B cell (primary cell): ENCODE data around the gene ZNF429. TPM values are rescaled to one million over a fixed set of nuclear protein-coding genes. Genes with fewer than 3 reads are reported as not detected.
"Not testable (repeated sequence)": the region's sequence is repeated elsewhere in the genome, so short reads cannot be mapped to it uniquely, and the experiment has no call there.

ENCODE experiments used
- ATAC-seq: fragments of 200-7000 bp; cut with Tn5 transposase; one replicate; pipeline ENCODE4 v1.10.0; 2021; ENCODE audit warnings: low read depth, mild to moderate bottlenecking, moderate number of reproducible peaks, moderate library complexity
- CTCF ChIA-PET: fragments of 350-600 bp; sonication (Branson Sonifier 250); formaldehyde crosslinking; loops from one replicate; lab custom pipeline; 2021; ENCODE audit warnings: antibody characterized with exemption, inconsistent platforms; lab: Charles Lee
- POLR2A ChIA-PET: fragments of 350-600 bp; sonication (Branson Sonifier 250); formaldehyde crosslinking; loops from one replicate; lab custom pipeline; 2021; ENCODE audit warnings: antibody characterized with exemption; lab: Charles Lee
- DNase-seq: peaks from one replicate; pipeline ENCODE4 v3.0.0; 2013
- H2AFZ ChIP-seq: 2 replicates; pipeline ENCODE4 v1.6.1; 2012; ENCODE audit warnings: mild to moderate bottlenecking, low read depth, low read length; ENCODE audit not compliant: insufficient read depth, poor library complexity, severe bottlenecking
- H3K27ac ChIP-seq, 2 donors: 1 replicate in 1 of 2; 2 replicates in 1 of 2; pipeline ENCODE4 v1.5.1; 2012 to 2013; ENCODE audit warnings: low read length in 2 of 2, mild to moderate bottlenecking in 2 of 2, moderate library complexity in 1 of 2
- H3K27me3 ChIP-seq, 4 experiments: fragments of 200-600 bp in 1 of 4; sonication (generic) in 1 of 4; replicated peaks in 1 of 4; 1 replicate in 2 of 4; 2 replicates in 2 of 4; pipeline versions ENCODE4 v1.6.1 to v1.7.0; 2013 to 2016; ENCODE audit warnings: low read length in 3 of 4, mild to moderate bottlenecking in 2 of 4, mixed read lengths in 1 of 4, moderate library complexity in 1 of 4; ENCODE audit not compliant: insufficient read depth in 4 of 4, control insufficient read depth in 3 of 4; ENCODE audit errors: control extremely low read depth in 1 of 4
- H3K36me3 ChIP-seq, 2 experiments: replicated peaks in 1 of 2; 1 replicate in 1 of 2; 2 replicates in 1 of 2; pipeline versions ENCODE4 v1.6.1 to v1.7.1; 2013; ENCODE audit warnings: low read length in 1 of 2; ENCODE audit not compliant: insufficient read depth in 2 of 2, control insufficient read depth in 1 of 2; ENCODE audit errors: control extremely low read depth in 1 of 2, extremely low read depth in 1 of 2
- H3K4me1 ChIP-seq, 2 donors: fragments of 200-600 bp in 1 of 2; sonication (generic) in 1 of 2; 1 replicate in 1 of 2; 2 replicates in 1 of 2; pipeline versions ENCODE4 v1.5.1 to v1.6.1; 2013 to 2017; ENCODE audit warnings: low read length in 2 of 2; ENCODE audit not compliant: control insufficient read depth in 2 of 2, insufficient read depth in 2 of 2
- H3K4me2 ChIP-seq: replicated peaks from 2 replicates; pipeline ENCODE3; 2012; ENCODE audit warnings: mild to moderate bottlenecking, low read depth, low read length; ENCODE audit not compliant: poor library complexity, severe bottlenecking
- H3K4me3 ChIP-seq, 5 experiments: fragments of 200-600 bp in 1 of 5; sonication (generic) in 1 of 5; 1 replicate in 3 of 5; 2 replicates in 2 of 5; pipeline versions ENCODE4 v1.5.1 to v1.7.0; 2011 to 2016; ENCODE audit warnings: low read length in 4 of 5, mild to moderate bottlenecking in 4 of 5, low read depth in 2 of 5, control low read depth in 1 of 5, moderate library complexity in 1 of 5; ENCODE audit not compliant: insufficient read depth in 1 of 5; ENCODE audit errors: control extremely low read depth in 1 of 5, extremely low read depth in 1 of 5
- H3K79me2 ChIP-seq: fragments of 200-600 bp; sonication (generic); one replicate; pipeline ENCODE4 v1.6.0; 2016; ENCODE audit warnings: low read length; ENCODE audit not compliant: control insufficient read depth, insufficient read depth
- H3K9ac ChIP-seq: fragments of 200-600 bp; sonication (generic); 2 replicates; pipeline ENCODE4 v1.6.1; 2017; ENCODE audit warnings: mild to moderate bottlenecking, low read length, moderate library complexity
- H3K9me3 ChIP-seq, 3 donors: one replicate each; pipeline versions ENCODE4 v1.6.1 to v1.7.1; 2013; ENCODE audit warnings: low read length in 2 of 3; ENCODE audit not compliant: control insufficient read depth in 2 of 3, insufficient read depth in 1 of 3; ENCODE audit errors: control extremely low read depth in 1 of 3
- H4K20me1 ChIP-seq: 2 replicates; pipeline ENCODE4 v1.6.0; 2012; ENCODE audit warnings: mild to moderate bottlenecking, low read length; ENCODE audit not compliant: insufficient read depth, control insufficient read depth, poor library complexity, severe bottlenecking
- H3K27ac Mint-ChIP-seq: one replicate; pipeline ENCODE4 v1.8.0; 2021; ENCODE audit warnings: mixed read lengths
- H3K27me3 Mint-ChIP-seq: one replicate; pipeline ENCODE4 v1.8.0; 2021; ENCODE audit warnings: mixed read lengths
- H3K4me1 Mint-ChIP-seq: one replicate; pipeline ENCODE4 v1.8.0; 2021; ENCODE audit warnings: mixed read lengths
- H3K4me3 Mint-ChIP-seq: one replicate; pipeline ENCODE4 v1.8.0; 2021; ENCODE audit warnings: mixed read lengths
- H3K9me3 Mint-ChIP-seq: one replicate; pipeline ENCODE4 v1.8.0; 2022; ENCODE audit warnings: mixed read lengths; ENCODE audit not compliant: insufficient read depth
- EZH2 ChIP-seq: IDR thresholded peaks from 2 replicates; pipeline ENCODE4 v1.6.1; 2012; ENCODE audit warnings: borderline replicate concordance, low read depth, mild to moderate bottlenecking, moderate library complexity, low read length; ENCODE audit not compliant: insufficient read depth, poor library complexity, severe bottlenecking
- WGBS: methylation state at CpG from one replicate; pipeline ENCODE4 v1.1.5; 2013; ENCODE audit warnings: missing lambda C conversion rate; ENCODE audit not compliant: insufficient coverage; 5-methylcytosine and 5-hydroxymethylcytosine counted together
- intact Hi-C: fragments of 100-400 bp; cut with micrococcal nuclease; formaldehyde crosslinking; loops from one replicate; pipeline ENCODE4 v1.10.0; 2022
- polyA plus RNA-seq: library from polyadenylated mRNA; depleted of rRNA; stranded (reverse); fragments of >200 nt; gene quantifications from 2 replicates; pipeline ENCODE4 v1.2.3, GENCODE V29; 2012
- total RNA-seq, 2 donors: library from RNA; stranded (reverse); fragments of 120-200 nt in 1 of 2; gene quantifications; 1 replicate in 1 of 2; 2 replicates in 1 of 2; pipeline versions ENCODE4 v1.2.3 to v1.2.4, GENCODE V29; 2013 to 2022
- TF ChIP-seq, protein P1 (sequence below): fragments of 200-600 bp; IDR thresholded peaks from one replicate; pipeline ENCODE4 v1.8.0; 2022; ENCODE audit warnings: antibody characterized with exemption, mild to moderate bottlenecking

ZNF429 gene
- total and polyA plus RNA-seq, 2 donors (not counting 1 experiment from before 2014, with no cell fraction given): 15.8 to 23.2 TPM

DNA sequence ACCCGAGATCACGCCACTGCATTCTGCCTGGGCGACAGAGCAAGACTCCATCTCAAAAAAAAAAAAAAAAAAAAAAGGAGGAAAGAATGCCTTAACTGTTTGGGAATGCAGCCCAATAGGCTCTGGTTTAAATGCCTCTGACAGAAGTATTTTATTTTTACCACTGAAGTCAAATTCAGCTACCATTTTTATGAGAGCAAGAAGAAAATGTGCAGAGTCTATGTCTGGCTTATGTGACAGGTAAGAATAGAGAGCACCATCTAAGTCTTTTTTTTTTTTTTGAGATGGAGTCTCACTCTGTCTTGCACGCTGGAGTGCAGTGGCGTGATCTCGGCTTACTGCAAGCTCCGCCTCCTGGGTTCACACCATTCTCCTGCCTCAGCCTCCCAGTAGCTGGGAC is 7.2 kb downstream of the ZNF429 start:
- H3K27me3 ChIP-seq, intact Hi-C loops, H3K9ac ChIP-seq, H2AFZ ChIP-seq, H3K4me3 Mint-ChIP-seq, H3K27ac ChIP-seq, H3K4me1 ChIP-seq, H4K20me1 ChIP-seq, DNase-seq, H3K36me3 ChIP-seq, ATAC-seq, H3K4me3 ChIP-seq, CTCF ChIA-PET, H3K4me2 ChIP-seq, POLR2A ChIA-PET, H3K27ac Mint-ChIP-seq, H3K27me3 Mint-ChIP-seq, H3K9me3 Mint-ChIP-seq: not testable (repeated sequence)
- peaks cover 26% of the 10 kb centered on the region for H3K79me2 ChIP-seq
- H3K9me3 ChIP-seq: peaks cover 4 to 43% (median 12%) of the 10 kb centered on the region in 3 donors
- WGBS: 100% methylated on average over 3 of the region's 7 CpGs
- peaks cover 18% of the 10 kb centered on the region for H3K4me1 Mint-ChIP-seq

DNA sequence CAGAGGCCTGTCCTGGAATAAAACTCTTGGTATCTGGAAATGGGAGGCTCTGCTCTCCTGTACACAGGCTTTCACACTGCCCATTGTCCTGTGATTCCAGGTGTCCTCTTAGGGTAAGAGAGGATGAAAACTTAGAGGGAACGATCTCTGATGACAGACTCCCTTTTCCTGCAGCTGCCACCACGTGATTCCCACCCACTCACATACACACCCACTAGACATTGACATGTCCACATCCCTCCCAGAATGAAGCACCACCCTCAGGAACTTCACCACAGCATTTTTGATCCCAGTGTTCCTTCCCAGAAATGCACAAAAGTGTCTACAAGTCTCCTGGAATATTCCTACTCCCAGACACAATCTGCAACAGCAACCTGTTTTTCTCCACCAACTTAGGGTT is 8.2 kb downstream of the ZNF429 start:
- Histone ChIP-seq H3K36me3 (peaks cover 0 to 3% of the 10 kb centered on the region in 2 experiments), H4K20me1 (no peaks in the 10 kb centered on the region), H3K9ac (no peak overlapping the region), H3K4me3 (no peak overlapping the region), H2AFZ (no peak overlapping the region), H3K4me2 (no peak overlapping the region), H3K27me3 (no peaks in the 10 kb centered on the region), H3K27ac (no peak overlapping the region), H3K79me2 (peaks cover 26% of the 10 kb centered on the region), H3K4me1 (no peaks in the 10 kb centered on the region), H3K9me3 (peaks cover 4 to 47% (median 15%) of the 10 kb centered on the region in 3 donors)
- ChIA-PET CTCF (no interaction called here), POLR2A (no interaction called here)
- H3K4me1 Mint-ChIP-seq: peaks cover 12% of the 10 kb centered on the region
- ATAC-seq: no peak
- no peak overlapping the region for H3K27ac Mint-ChIP-seq
- H3K4me3 Mint-ChIP-seq: no peak overlapping the region
- no peaks in the 10 kb centered on the region for H3K27me3 Mint-ChIP-seq
- intact Hi-C loops: no loop called here
- 82% methylated on average over 2 of the region's 2 CpGs for WGBS
- H3K9me3 Mint-ChIP-seq: peaks cover 14% of the 10 kb centered on the region
- no peak for DNase-seq
- TF ChIP-seq, protein P1, sequence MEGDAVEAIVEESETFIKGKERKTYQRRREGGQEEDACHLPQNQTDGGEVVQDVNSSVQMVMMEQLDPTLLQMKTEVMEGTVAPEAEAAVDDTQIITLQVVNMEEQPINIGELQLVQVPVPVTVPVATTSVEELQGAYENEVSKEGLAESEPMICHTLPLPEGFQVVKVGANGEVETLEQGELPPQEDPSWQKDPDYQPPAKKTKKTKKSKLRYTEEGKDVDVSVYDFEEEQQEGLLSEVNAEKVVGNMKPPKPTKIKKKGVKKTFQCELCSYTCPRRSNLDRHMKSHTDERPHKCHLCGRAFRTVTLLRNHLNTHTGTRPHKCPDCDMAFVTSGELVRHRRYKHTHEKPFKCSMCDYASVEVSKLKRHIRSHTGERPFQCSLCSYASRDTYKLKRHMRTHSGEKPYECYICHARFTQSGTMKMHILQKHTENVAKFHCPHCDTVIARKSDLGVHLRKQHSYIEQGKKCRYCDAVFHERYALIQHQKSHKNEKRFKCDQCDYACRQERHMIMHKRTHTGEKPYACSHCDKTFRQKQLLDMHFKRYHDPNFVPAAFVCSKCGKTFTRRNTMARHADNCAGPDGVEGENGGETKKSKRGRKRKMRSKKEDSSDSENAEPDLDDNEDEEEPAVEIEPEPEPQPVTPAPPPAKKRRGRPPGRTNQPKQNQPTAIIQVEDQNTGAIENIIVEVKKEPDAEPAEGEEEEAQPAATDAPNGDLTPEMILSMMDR: no peak
- TF ChIP-seq EZH2: no peak
